HCT116 (cell line): ENCODE results near the gene PADI2. TPM values are rescaled to one million over a fixed set of nuclear protein-coding genes. Genes with fewer than 3 reads are reported as not detected.

Experiments used
- ATAC-seq: fragments of 200-7000 bp; cut with Tn5 transposase; 2 replicates; pipeline ENCODE4 v1.9.1; 2020; ENCODE audit warnings: mild to moderate bottlenecking, moderate library complexity
- BruUV-seq: library from RNA; stranded (reverse); fragments of 400-500 nt; replicated peaks from 2 replicates; lab custom pipeline; 2021; lab: Mats Ljungman, UMichigan
- CTCF ChIA-PET: fragments of 300-600 bp; sonication (Branson Sonifier 250); formaldehyde crosslinking; loops from one replicate; lab custom pipeline; 2021; ENCODE audit warnings: antibody characterized with exemption; lab: Charles Lee
- POLR2A ChIA-PET: fragments of 300-600, 350-600 bp; sonication (Branson Sonifier 250); formaldehyde crosslinking; loops from one replicate; lab custom pipeline; 2021; ENCODE audit warnings: antibody characterized with exemption; lab: Charles Lee
- RAD21 ChIA-PET, 2 experiments: fragments of 300-600 bp; sonication (Branson Sonifier 250); formaldehyde crosslinking; loops; one replicate each; lab custom pipeline; 2023; ENCODE audit warnings: low total read pairs in 2 of 2; ENCODE audit not compliant: uncharacterized antibody in 2 of 2, unreplicated experiment in 2 of 2, low non-redundant PET in 1 of 2; lab: Charles Lee
- DNase-seq: peaks from one replicate; pipeline ENCODE4 v3.0.0-alpha.2; 2010; ENCODE audit warnings: low read depth, low spot score
- H2AFZ ChIP-seq: fragments of 200-600 bp; shearing (Covaris generic), sonication (generic); 2 replicates; pipeline ENCODE4 v1.6.1; 2017; ENCODE audit warnings: low read depth, mixed run types, mixed read lengths, antibody characterized with exemption, low read length; ENCODE audit not compliant: poor library complexity, severe bottlenecking
- H3K27ac ChIP-seq: 2 replicates; pipeline ENCODE4 v1.5.1; 2012; ENCODE audit warnings: low read depth, low read length
- H3K27me3 ChIP-seq: fragments of 200-600 bp; sonication (generic); 2 replicates; pipeline ENCODE4 v1.6.1; 2016; ENCODE audit warnings: mixed run types, low read length, mixed read lengths; ENCODE audit not compliant: insufficient read depth
- H3K36me3 ChIP-seq, 2 experiments: fragments of 200-500 bp in 1 of 2; fragments of 200-600 bp in 1 of 2; sonication (Bioruptor generic) in 1 of 2; sonication (generic) in 1 of 2; 2 replicates each; pipeline versions ENCODE4 v1.5.1 to v1.6.1; 2014 to 2016; ENCODE audit warnings: low read length in 2 of 2, inconsistent platforms in 1 of 2, mixed read lengths in 1 of 2, mixed run types in 1 of 2; ENCODE audit not compliant: insufficient read depth in 2 of 2, control insufficient read depth in 1 of 2
- H3K4me1 ChIP-seq, 2 experiments: fragments of 200-600 bp in 1 of 2; sonication (generic) in 1 of 2; 2 replicates each; pipeline versions ENCODE4 v1.5.1 to v1.6.1; 2012 to 2017; ENCODE audit warnings: low read length in 2 of 2, inconsistent platforms in 1 of 2, mild to moderate bottlenecking in 1 of 2, mixed read lengths in 1 of 2, mixed run types in 1 of 2, moderate library complexity in 1 of 2; ENCODE audit not compliant: insufficient read depth in 2 of 2, control insufficient read depth in 1 of 2
- H3K4me2 ChIP-seq: fragments of 200-600 bp; sonication (generic); 2 replicates; pipeline ENCODE4 v1.6.1; 2017; ENCODE audit warnings: mixed run types, low read length, mixed read lengths
- H3K4me3 ChIP-seq, 2 experiments: fragments of 200-600 bp in 1 of 2; sonication (generic) in 1 of 2; replicated peaks in 1 of 2; 2 replicates each; pipeline ENCODE4 v1.5.1; 2011 to 2016; ENCODE audit warnings: low read length in 2 of 2, control low read depth in 1 of 2, low read depth in 1 of 2, mild to moderate bottlenecking in 1 of 2, mixed read lengths in 1 of 2, mixed run types in 1 of 2
- H3K79me2 ChIP-seq: fragments of 200-600 bp; sonication (generic); 2 replicates; pipeline ENCODE4 v1.6.1; 2017; ENCODE audit warnings: mild to moderate bottlenecking, mixed run types, low read length, moderate library complexity, mixed read lengths; ENCODE audit not compliant: insufficient read depth
- H3K9ac ChIP-seq: fragments of 200-600 bp; sonication (generic); 2 replicates; pipeline ENCODE4 v1.6.1; 2016; ENCODE audit warnings: low read length, mixed read lengths
- H3K9me2 ChIP-seq: fragments of 200-600 bp; sonication (generic), shearing (Covaris generic); 2 replicates; pipeline ENCODE4 v1.6.1; 2017; ENCODE audit warnings: mixed run types, mild to moderate bottlenecking, moderate library complexity; ENCODE audit not compliant: insufficient read depth
- H3K9me3 ChIP-seq, 2 experiments: fragments of 200-500 bp in 1 of 2; fragments of 200-600 bp in 1 of 2; sonication (Bioruptor generic) in 1 of 2; sonication (generic) in 1 of 2; 2 replicates each; pipeline ENCODE4 v1.6.1; 2014 to 2017; ENCODE audit warnings: low read length in 2 of 2, mixed read lengths in 2 of 2, inconsistent platforms in 1 of 2, low read depth in 1 of 2, mild to moderate bottlenecking in 1 of 2, mixed run types in 1 of 2, moderate library complexity in 1 of 2; ENCODE audit not compliant: control insufficient read depth in 1 of 2, insufficient read depth in 1 of 2
- H4K20me1 ChIP-seq: fragments of 200-600 bp; sonication (generic), shearing (Covaris generic); 2 replicates; pipeline ENCODE4 v1.6.1; 2017; ENCODE audit warnings: mixed run types, mild to moderate bottlenecking, moderate library complexity; ENCODE audit not compliant: insufficient read depth
- ATF3 ChIP-seq: IDR thresholded peaks from 2 replicates; pipeline ENCODE4 v1.6.1; 2012
- CBX3 ChIP-seq: IDR thresholded peaks from 2 replicates; pipeline ENCODE4 v1.6.1; 2012; ENCODE audit warnings: low read depth
- CEBPB ChIP-seq: IDR thresholded peaks from 2 replicates; pipeline ENCODE4 v1.6.1; 2012; ENCODE audit warnings: low read depth
- ELF1 ChIP-seq: IDR thresholded peaks from 2 replicates; pipeline ENCODE4 v1.6.1; 2012; ENCODE audit warnings: low read depth, borderline replicate concordance
- EZH2 ChIP-seq: fragments of 200-600 bp; sonication (generic); IDR thresholded peaks from 2 replicates; pipeline ENCODE4 v1.6.1; 2017; ENCODE audit warnings: antibody characterized with exemption, mixed run types
- EZH2phosphoT487 ChIP-seq: fragments of 200-600 bp; IDR thresholded peaks from 2 replicates; pipeline ENCODE4 v1.6.1; 2018; ENCODE audit warnings: antibody characterized with exemption, borderline replicate concordance
- POLR2A ChIP-seq: IDR thresholded peaks from 2 replicates; pipeline ENCODE4 v1.7.0; 2011; ENCODE audit warnings: borderline replicate concordance; ENCODE audit not compliant: insufficient read depth, insufficient read length; ENCODE audit errors: extremely low read depth
- POLR2AphosphoS5 ChIP-seq: IDR thresholded peaks from 2 replicates; pipeline ENCODE4 v1.6.1; 2011; ENCODE audit warnings: mild to moderate bottlenecking, low read depth, low read length, moderate library complexity
- RAD21 ChIP-seq: IDR thresholded peaks from 2 replicates; pipeline ENCODE4 v1.6.1; 2012; ENCODE audit warnings: low read depth, mild to moderate bottlenecking
- SP1 ChIP-seq: IDR thresholded peaks from 2 replicates; pipeline ENCODE4 v1.6.1; 2012; ENCODE audit warnings: low read depth
- SRF ChIP-seq: IDR thresholded peaks from 2 replicates; pipeline ENCODE4 v1.6.1; 2012; ENCODE audit warnings: low read depth
- TCF7L2 ChIP-seq: IDR thresholded peaks from 2 replicates; pipeline ENCODE4 v1.7.0; 2011; ENCODE audit warnings: borderline replicate concordance, inconsistent platforms; ENCODE audit not compliant: insufficient read depth, insufficient read length; ENCODE audit errors: extremely low read depth
- YY1 ChIP-seq: IDR thresholded peaks from 2 replicates; pipeline ENCODE4 v1.6.1; 2011; ENCODE audit warnings: low read length, low read depth, moderate library complexity, mild to moderate bottlenecking; ENCODE audit not compliant: insufficient replicate concordance; ENCODE audit errors: extremely low read depth
- ZBTB33 ChIP-seq: IDR thresholded peaks from 2 replicates; pipeline ENCODE4 v1.6.1; 2011; ENCODE audit warnings: mild to moderate bottlenecking, low read length, moderate library complexity; ENCODE audit not compliant: insufficient replicate concordance; ENCODE audit errors: extremely low read depth
- ZFX ChIP-seq: fragments of 450-650 bp; IDR thresholded peaks from 2 replicates; pipeline ENCODE4 v1.6.1; 2017
- ZNF274 ChIP-seq: fragments of 200-500 bp; sonication (Bioruptor generic); IDR thresholded peaks from 2 replicates; pipeline ENCODE4 v1.6.1; 2014; ENCODE audit warnings: mild to moderate bottlenecking, low read depth, low read length, inconsistent platforms
- intact Hi-C: fragments of 100-400 bp; cut with micrococcal nuclease; formaldehyde crosslinking; loops from 2 replicates; pipeline ENCODE4 v1.10.0; 2022
- total RNA-seq: library from RNA; stranded (reverse); gene quantifications from one replicate; pipeline ENCODE4 v1.2.1, GENCODE V29; 2021; ENCODE audit not compliant: unreplicated experiment
- TF ChIP-seq, protein P1 (sequence below), 3 experiments: fragments of 200-600 bp in 1 of 3; sonication (generic) in 1 of 3; IDR thresholded peaks in 2 of 3; conservative IDR thresholded peaks in 1 of 3; 2 replicates each; pipeline ENCODE4 v1.5.1; 2012 to 2017; ENCODE audit warnings: low read depth in 2 of 3, low read length in 2 of 3, antibody characterized with exemption in 1 of 3, borderline replicate concordance in 1 of 3, control low read depth in 1 of 3, mild to moderate bottlenecking in 1 of 3, mixed read lengths in 1 of 3, mixed run types in 1 of 3, moderate library complexity in 1 of 3; ENCODE audit not compliant: insufficient read depth in 1 of 3
- TF ChIP-seq, protein P2 (sequence below): IDR thresholded peaks from 2 replicates; pipeline ENCODE4 v1.6.1; 2012; ENCODE audit warnings: low read depth

PADI2 gene
- total RNA-seq, 1 experiment from 2014 or later: 2.7 TPM

- ChIA-PET CTCF (interaction anchor here (0.5 to 1.4 kb wide), 4 partner anchors 166 to 346 kb away, joined by 3 to 8 read pairs (median 4); no protein-coding TSS in a partner anchor), RAD21 (no interaction called here), POLR2A (no interaction called here)
- Histone ChIP-seq H3K36me3 (no peaks in the 10 kb centered on the region), H3K4me2 (peak overlapping the region; percentile 21; the same call in 1 of the 2 replicates), H3K27ac (no peak overlapping the region), H3K9me3 (no peaks in the 10 kb centered on the region), H3K9ac (no peak overlapping the region), H3K27me3 (no peaks in the 10 kb centered on the region), H2AFZ (peak overlapping the region; percentile 61), H3K4me1 (peaks cover 0 to 16% of the 10 kb centered on the region in 2 experiments; a peak in 2 of 4 replicates), H4K20me1 (no peaks in the 10 kb centered on the region), H3K9me2 (no peaks in the 10 kb centered on the region), H3K4me3 (no peak overlapping the region), H3K79me2 (no peaks in the 10 kb centered on the region)
- DNase-seq: peak; percentile 59
- peak; percentile 100 for ATAC-seq
- no TSS peak for BruUV-seq
- intact Hi-C loops: loop anchor here (1.0 to 10.0 kb wide), 7 partner anchors 67 to 425 kb away; no protein-coding TSS in a partner anchor
- TF ChIP-seq EZH2phosphoT487: no peak
- TF ChIP-seq SP1: no peak
- TF ChIP-seq POLR2A: no peak
- no peak for TF ChIP-seq CBX3
- TF ChIP-seq RAD21: peak; percentile 94
- TF ChIP-seq SRF: no peak
- no peak for TF ChIP-seq CEBPB
- no peak for TF ChIP-seq ZBTB33
- no peak for TF ChIP-seq ATF3
- TF ChIP-seq, protein P1, sequence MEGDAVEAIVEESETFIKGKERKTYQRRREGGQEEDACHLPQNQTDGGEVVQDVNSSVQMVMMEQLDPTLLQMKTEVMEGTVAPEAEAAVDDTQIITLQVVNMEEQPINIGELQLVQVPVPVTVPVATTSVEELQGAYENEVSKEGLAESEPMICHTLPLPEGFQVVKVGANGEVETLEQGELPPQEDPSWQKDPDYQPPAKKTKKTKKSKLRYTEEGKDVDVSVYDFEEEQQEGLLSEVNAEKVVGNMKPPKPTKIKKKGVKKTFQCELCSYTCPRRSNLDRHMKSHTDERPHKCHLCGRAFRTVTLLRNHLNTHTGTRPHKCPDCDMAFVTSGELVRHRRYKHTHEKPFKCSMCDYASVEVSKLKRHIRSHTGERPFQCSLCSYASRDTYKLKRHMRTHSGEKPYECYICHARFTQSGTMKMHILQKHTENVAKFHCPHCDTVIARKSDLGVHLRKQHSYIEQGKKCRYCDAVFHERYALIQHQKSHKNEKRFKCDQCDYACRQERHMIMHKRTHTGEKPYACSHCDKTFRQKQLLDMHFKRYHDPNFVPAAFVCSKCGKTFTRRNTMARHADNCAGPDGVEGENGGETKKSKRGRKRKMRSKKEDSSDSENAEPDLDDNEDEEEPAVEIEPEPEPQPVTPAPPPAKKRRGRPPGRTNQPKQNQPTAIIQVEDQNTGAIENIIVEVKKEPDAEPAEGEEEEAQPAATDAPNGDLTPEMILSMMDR (IDR thresholded peaks at IDR 0.05 in 2 of 3, conservative IDR thresholded peaks at IDR 0.05 in 1 of 3; ENCODE audit: borderline replicate concordance in 1 of 3, insufficient read depth in 1 of 3, low read depth in 2 of 3, low read length in 2 of 3): peak; percentile 81 to 90 (median 85)
- no peak for TF ChIP-seq TCF7L2
- peak; percentile 78 for TF ChIP-seq YY1
- TF ChIP-seq ZFX: no peak
- no peak for TF ChIP-seq POLR2AphosphoS5
- TF ChIP-seq, protein P2, sequence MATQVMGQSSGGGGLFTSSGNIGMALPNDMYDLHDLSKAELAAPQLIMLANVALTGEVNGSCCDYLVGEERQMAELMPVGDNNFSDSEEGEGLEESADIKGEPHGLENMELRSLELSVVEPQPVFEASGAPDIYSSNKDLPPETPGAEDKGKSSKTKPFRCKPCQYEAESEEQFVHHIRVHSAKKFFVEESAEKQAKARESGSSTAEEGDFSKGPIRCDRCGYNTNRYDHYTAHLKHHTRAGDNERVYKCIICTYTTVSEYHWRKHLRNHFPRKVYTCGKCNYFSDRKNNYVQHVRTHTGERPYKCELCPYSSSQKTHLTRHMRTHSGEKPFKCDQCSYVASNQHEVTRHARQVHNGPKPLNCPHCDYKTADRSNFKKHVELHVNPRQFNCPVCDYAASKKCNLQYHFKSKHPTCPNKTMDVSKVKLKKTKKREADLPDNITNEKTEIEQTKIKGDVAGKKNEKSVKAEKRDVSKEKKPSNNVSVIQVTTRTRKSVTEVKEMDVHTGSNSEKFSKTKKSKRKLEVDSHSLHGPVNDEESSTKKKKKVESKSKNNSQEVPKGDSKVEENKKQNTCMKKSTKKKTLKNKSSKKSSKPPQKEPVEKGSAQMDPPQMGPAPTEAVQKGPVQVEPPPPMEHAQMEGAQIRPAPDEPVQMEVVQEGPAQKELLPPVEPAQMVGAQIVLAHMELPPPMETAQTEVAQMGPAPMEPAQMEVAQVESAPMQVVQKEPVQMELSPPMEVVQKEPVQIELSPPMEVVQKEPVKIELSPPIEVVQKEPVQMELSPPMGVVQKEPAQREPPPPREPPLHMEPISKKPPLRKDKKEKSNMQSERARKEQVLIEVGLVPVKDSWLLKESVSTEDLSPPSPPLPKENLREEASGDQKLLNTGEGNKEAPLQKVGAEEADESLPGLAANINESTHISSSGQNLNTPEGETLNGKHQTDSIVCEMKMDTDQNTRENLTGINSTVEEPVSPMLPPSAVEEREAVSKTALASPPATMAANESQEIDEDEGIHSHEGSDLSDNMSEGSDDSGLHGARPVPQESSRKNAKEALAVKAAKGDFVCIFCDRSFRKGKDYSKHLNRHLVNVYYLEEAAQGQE: no peak
- TF ChIP-seq ELF1: no peak
- no peak for TF ChIP-seq ZNF274
- TF ChIP-seq EZH2: no peak
These were observed 59.6 kb downstream of the PADI2 start for GRCh38 chr1:17059391-17060305.
